Keratinocyte (primary cell): Measurements from ENCODE around the gene SERPINB1. TPM values are rescaled to one million over a fixed set of nuclear protein-coding genes. Genes with fewer than 3 reads are reported as not detected.

Experiments
- DNase-seq: peaks from one replicate; pipeline ENCODE4 v3.0.0-alpha.2; 2011; ENCODE audit warnings: low read depth, missing footprints, low spot score
- FAIRE-seq: peaks from 2 replicates; lab custom pipeline; 2011; peaks lifted over from hg19 to GRCh38; lab: Jason Lieb, UNC
- H2AFZ ChIP-seq: 2 replicates; pipeline ENCODE4 v1.6.0; 2012; ENCODE audit warnings: low read length, control low read depth, inconsistent platforms; ENCODE audit not compliant: control insufficient read depth
- H3K27ac ChIP-seq: 2 replicates; pipeline ENCODE4 v1.5.1; 2011; ENCODE audit warnings: low read length; ENCODE audit not compliant: control insufficient read depth, insufficient read depth
- H3K27me3 ChIP-seq: 3 replicates; pipeline ENCODE4 v1.6.0; 2011; ENCODE audit warnings: low read length; ENCODE audit not compliant: control insufficient read depth, insufficient read depth; ENCODE audit errors: extremely low read depth
- H3K36me3 ChIP-seq, 2 experiments: 2 replicates in 1 of 2; 3 replicates in 1 of 2; pipeline ENCODE4 v1.5.1; 2011; ENCODE audit warnings: low read length in 2 of 2, mild to moderate bottlenecking in 1 of 2; ENCODE audit not compliant: control insufficient read depth in 2 of 2, insufficient read depth in 2 of 2; ENCODE audit errors: extremely low read depth in 1 of 2
- H3K4me1 ChIP-seq: 3 replicates; pipeline ENCODE4 v1.5.1; 2011; ENCODE audit warnings: low read length; ENCODE audit not compliant: control insufficient read depth, insufficient read depth; ENCODE audit errors: extremely low read depth
- H3K4me2 ChIP-seq: 3 replicates; pipeline ENCODE4 v1.6.0; 2011; ENCODE audit warnings: low read depth, low read length; ENCODE audit not compliant: control insufficient read depth, insufficient read depth; ENCODE audit errors: extremely low read depth
- H3K4me3 ChIP-seq, 3 experiments: fragments of 200-600 bp in 1 of 3; sonication (generic) in 1 of 3; 2 replicates in 2 of 3; 3 replicates in 1 of 3; pipeline ENCODE4 v1.5.1; 2011 to 2016; ENCODE audit warnings: low read length in 3 of 3, mild to moderate bottlenecking in 3 of 3, control low read depth in 2 of 3, inconsistent platforms in 1 of 3, low read depth in 1 of 3, mixed read lengths in 1 of 3, mixed run types in 1 of 3, moderate library complexity in 1 of 3; ENCODE audit not compliant: control insufficient read depth in 2 of 3, insufficient read depth in 2 of 3; ENCODE audit errors: extremely low read depth in 1 of 3
- H3K79me2 ChIP-seq: 2 replicates; pipeline ENCODE4 v1.6.0; 2012; ENCODE audit warnings: low read length; ENCODE audit not compliant: control insufficient read depth, insufficient read depth
- H3K9ac ChIP-seq: 3 replicates; pipeline ENCODE4 v1.6.0; 2011; ENCODE audit warnings: low read length; ENCODE audit not compliant: control insufficient read depth, insufficient read depth; ENCODE audit errors: extremely low read depth
- H3K9me1 ChIP-seq: 3 replicates; pipeline ENCODE4 v1.6.0; 2011; ENCODE audit warnings: low read length; ENCODE audit not compliant: control insufficient read depth, insufficient read depth; ENCODE audit errors: extremely low read depth
- H3K9me3 ChIP-seq: 2 replicates; pipeline ENCODE4 v1.5.1; 2012; ENCODE audit warnings: low read depth, low read length; ENCODE audit not compliant: control insufficient read depth
- H4K20me1 ChIP-seq: 3 replicates; pipeline ENCODE4 v1.6.0; 2011; ENCODE audit warnings: low read length; ENCODE audit not compliant: control insufficient read depth, insufficient read depth; ENCODE audit errors: extremely low read depth
- EZH2 ChIP-seq: IDR thresholded peaks from one replicate; pipeline ENCODE4 v1.6.1; 2012; ENCODE audit warnings: inconsistent platforms, mild to moderate bottlenecking, low read length, moderate library complexity
- dilution Hi-C: fragments of 300-500 bp; cut with MboI; formaldehyde crosslinking; loops from one replicate; pipeline ENCODE4 v1.7.0; 2020; ENCODE audit warnings: low sequenced_read_pairs; ENCODE audit not compliant: extremely low pct_ligation_motif_present
- polyA plus RNA-seq, 5 experiments: library from polyadenylated mRNA; depleted of rRNA in 3 of 5; stranded (reverse) in 3 of 5; stranded (forward) in 1 of 5; unstranded in 1 of 5; fragments of >200 nt; gene quantifications; 1 replicate in 1 of 5; 2 replicates in 3 of 5; 3 replicates in 1 of 5; pipeline versions ENCODE4 v1.2.1 to v1.2.3, GENCODE V29; 2011 to 2012; ENCODE audit warnings: missing spikeins in 2 of 5, low read depth in 1 of 5, low replicate concordance in 1 of 5
- TF ChIP-seq, protein P1 (sequence below), 3 experiments: IDR thresholded peaks in 1 of 3; conservative IDR thresholded peaks in 1 of 3; optimal IDR thresholded peaks in 1 of 3; 2 replicates in 2 of 3; 3 replicates in 1 of 3; pipeline versions ENCODE3 to v1.5.1; 2011; ENCODE audit warnings: low read length in 3 of 3, mild to moderate bottlenecking in 3 of 3, moderate library complexity in 2 of 3, control low read depth in 1 of 3, inconsistent platforms in 1 of 3; ENCODE audit not compliant: insufficient read depth in 2 of 3; ENCODE audit errors: extremely low read depth in 1 of 3

Gene SERPINB1
- polyA plus RNA-seq, 1 donor (not counting 4 experiments of a cell fraction or from before 2014, with no cell fraction given) = 71.9 TPM

DNA sequence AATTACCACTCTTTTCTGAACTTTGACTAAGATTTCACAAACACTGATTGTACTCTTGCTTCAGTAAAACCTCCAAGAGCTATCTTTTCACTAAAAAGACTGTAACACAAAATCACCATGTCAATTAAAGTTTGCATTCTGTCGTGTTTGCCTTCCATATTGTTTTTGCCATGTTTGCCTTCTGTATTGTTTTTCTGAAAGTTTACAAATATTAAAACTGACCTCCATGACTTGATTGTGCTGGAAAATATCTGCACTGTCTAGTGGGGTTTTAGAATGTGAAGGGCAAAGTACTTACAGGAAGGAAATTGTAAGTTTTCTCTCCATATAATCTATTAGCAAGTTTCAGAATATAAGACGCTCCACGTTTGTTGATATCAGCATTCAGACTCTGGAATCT, 3.4 kb downstream of the SERPINB1 start:
- dilution Hi-C loops = no loop called here
- Histone ChIP-seq H3K4me2 (no peak overlapping the region), H3K4me3 (no peak overlapping the region), H3K9me1 (peaks cover 6% of the 10 kb centered on the region), H3K9ac (no peak overlapping the region), H3K9me3 (no peaks in the 10 kb centered on the region), H3K4me1 (peaks cover 40% of the 10 kb centered on the region), H3K27me3 (no peaks in the 10 kb centered on the region), H4K20me1 (no peaks in the 10 kb centered on the region), H3K79me2 (no peaks in the 10 kb centered on the region), H3K27ac (no peak overlapping the region), H3K36me3 (peaks cover 6 to 19% of the 10 kb centered on the region in 2 experiments), H2AFZ (no peak overlapping the region)
- TF ChIP-seq EZH2 = no peak
- TF ChIP-seq, protein P1, sequence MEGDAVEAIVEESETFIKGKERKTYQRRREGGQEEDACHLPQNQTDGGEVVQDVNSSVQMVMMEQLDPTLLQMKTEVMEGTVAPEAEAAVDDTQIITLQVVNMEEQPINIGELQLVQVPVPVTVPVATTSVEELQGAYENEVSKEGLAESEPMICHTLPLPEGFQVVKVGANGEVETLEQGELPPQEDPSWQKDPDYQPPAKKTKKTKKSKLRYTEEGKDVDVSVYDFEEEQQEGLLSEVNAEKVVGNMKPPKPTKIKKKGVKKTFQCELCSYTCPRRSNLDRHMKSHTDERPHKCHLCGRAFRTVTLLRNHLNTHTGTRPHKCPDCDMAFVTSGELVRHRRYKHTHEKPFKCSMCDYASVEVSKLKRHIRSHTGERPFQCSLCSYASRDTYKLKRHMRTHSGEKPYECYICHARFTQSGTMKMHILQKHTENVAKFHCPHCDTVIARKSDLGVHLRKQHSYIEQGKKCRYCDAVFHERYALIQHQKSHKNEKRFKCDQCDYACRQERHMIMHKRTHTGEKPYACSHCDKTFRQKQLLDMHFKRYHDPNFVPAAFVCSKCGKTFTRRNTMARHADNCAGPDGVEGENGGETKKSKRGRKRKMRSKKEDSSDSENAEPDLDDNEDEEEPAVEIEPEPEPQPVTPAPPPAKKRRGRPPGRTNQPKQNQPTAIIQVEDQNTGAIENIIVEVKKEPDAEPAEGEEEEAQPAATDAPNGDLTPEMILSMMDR (optimal IDR thresholded peaks at IDR 0.05 in 1 of 3, IDR thresholded peaks at IDR 0.05 in 1 of 3, conservative IDR thresholded peaks at IDR 0.05 in 1 of 3; ENCODE audit: extremely low read depth in 1 of 3, insufficient read depth in 2 of 3, low read length in 3 of 3) = no peak
- no peak for DNase-seq
- FAIRE-seq = no peak

DNA sequence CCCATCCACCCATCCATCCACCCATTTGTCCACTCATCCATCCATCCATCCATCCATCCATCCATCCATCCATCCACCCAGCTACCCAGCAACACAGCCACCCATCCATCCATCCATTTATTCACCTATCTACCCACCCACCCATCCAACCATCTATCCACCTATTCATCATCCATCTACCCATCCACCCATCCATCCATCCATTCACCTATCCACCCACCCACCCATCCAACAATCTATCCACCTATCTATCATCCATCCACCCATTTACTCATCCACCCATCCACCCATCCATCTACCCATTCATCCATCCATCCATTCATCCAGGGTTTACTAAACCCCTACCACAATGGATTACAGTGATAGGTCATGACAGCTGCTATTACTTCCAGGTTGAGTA, 7.4 kb downstream of the SERPINB1 start:
- no peak overlapping the region for H3K27ac ChIP-seq
- TF ChIP-seq, protein P1 (optimal IDR thresholded peaks at IDR 0.05 in 1 of 3, IDR thresholded peaks at IDR 0.05 in 1 of 3, conservative IDR thresholded peaks at IDR 0.05 in 1 of 3; ENCODE audit: extremely low read depth in 1 of 3, insufficient read depth in 2 of 3, low read length in 3 of 3) = no peak
- no peak for TF ChIP-seq EZH2
- H3K4me1 ChIP-seq = peaks cover 6% of the 10 kb centered on the region
- H4K20me1 ChIP-seq = no peaks in the 10 kb centered on the region
- H3K9ac ChIP-seq = no peak overlapping the region
- H3K9me1 ChIP-seq = peaks cover 2% of the 10 kb centered on the region
- DNase-seq = no peak
- H3K4me3 ChIP-seq = no peak overlapping the region
- dilution Hi-C loops = no loop called here
- H3K36me3 ChIP-seq = peaks cover 8 to 19% of the 10 kb centered on the region in 2 experiments
- no peaks in the 10 kb centered on the region for H3K79me2 ChIP-seq
- FAIRE-seq = no peak
- no peaks in the 10 kb centered on the region for H3K9me3 ChIP-seq
- no peak overlapping the region for H3K4me2 ChIP-seq
- no peaks in the 10 kb centered on the region for H3K27me3 ChIP-seq
- no peak overlapping the region for H2AFZ ChIP-seq
